HepG2 (cell line): Measurements from ENCODE around the gene MFSD6. TPM values are rescaled to one million over a fixed set of nuclear protein-coding genes. Genes with fewer than 3 reads are reported as not detected.

Experiments used
- BATF2 ChIP-seq: sonication (generic); formaldehyde crosslinking; IDR thresholded peaks from 2 replicates; pipeline ENCODE4 v1.8.0; 2022; ENCODE audit warnings: mild to moderate bottlenecking, missing genetic modification reagents, moderate library complexity
- DMAP1 ChIP-seq: IDR thresholded peaks from 2 replicates; pipeline ENCODE4 v1.6.1; 2016
- EHMT2 ChIP-seq: fragments of 200-600 bp; sonication (generic); IDR thresholded peaks from 2 replicates; pipeline ENCODE4 v1.7.0; 2017; ENCODE audit warnings: antibody characterized with exemption, low read depth, low read length, borderline replicate concordance
- GABPA ChIP-seq, 2 experiments: IDR thresholded peaks; 2 replicates each; pipeline ENCODE4 v1.6.1; 2011 to 2016; ENCODE audit warnings: low read depth in 2 of 2, low read length in 1 of 2, missing biosample characterization in 1 of 2, missing genetic modification characterization in 1 of 2
- JUNB ChIP-seq: sonication (generic); formaldehyde crosslinking; IDR thresholded peaks from 2 replicates; pipeline ENCODE4 v1.8.0; 2022; ENCODE audit warnings: missing genetic modification reagents, mild to moderate bottlenecking, borderline replicate concordance
- KDM5A ChIP-seq: fragments of 200-600 bp; sonication (generic); IDR thresholded peaks from 2 replicates; pipeline ENCODE4 v1.7.0; 2018; ENCODE audit warnings: antibody characterized with exemption, mild to moderate bottlenecking, low read length, borderline replicate concordance
- MXD3 ChIP-seq: IDR thresholded peaks from 2 replicates; pipeline ENCODE4 v1.6.1; 2016; ENCODE audit warnings: mild to moderate bottlenecking, missing biosample characterization, missing genetic modification reagents
- NFRKB ChIP-seq: fragments of 450-650 bp; IDR thresholded peaks from 2 replicates; pipeline ENCODE4 v1.6.1; 2017
- PREB ChIP-seq: sonication (generic); formaldehyde crosslinking; IDR thresholded peaks from 2 replicates; pipeline ENCODE4 v1.4.0; 2020; ENCODE audit warnings: missing genetic modification reagents
- REL ChIP-seq: sonication (generic); formaldehyde crosslinking; conservative IDR thresholded peaks from 2 replicates; pipeline ENCODE4 v1.8.0; 2022; ENCODE audit warnings: mild to moderate bottlenecking, missing genetic modification reagents, moderate library complexity
- SAP130 ChIP-seq: IDR thresholded peaks from 2 replicates; pipeline ENCODE4 v1.6.1; 2016; ENCODE audit warnings: low read depth
- ZNF10 ChIP-seq: sonication (generic); formaldehyde crosslinking; IDR thresholded peaks from 2 replicates; pipeline ENCODE4 v1.4.0; 2020; ENCODE audit warnings: mild to moderate bottlenecking, low read depth, missing genetic modification reagents, borderline replicate concordance
- ZNF232 ChIP-seq: sonication (generic); formaldehyde crosslinking; IDR thresholded peaks from 2 replicates; pipeline ENCODE4 v1.4.0; 2020; ENCODE audit warnings: missing genetic modification reagents, borderline replicate concordance
- ZNF441 ChIP-seq: sonication (generic); formaldehyde crosslinking; IDR thresholded peaks from 2 replicates; pipeline ENCODE4 v1.7.0; 2021; ENCODE audit warnings: missing genetic modification reagents, borderline replicate concordance
- ZNF552 ChIP-seq: sonication (generic); formaldehyde crosslinking; IDR thresholded peaks from 2 replicates; pipeline ENCODE4 v1.9.0; 2022; ENCODE audit warnings: missing genetic modification reagents, mild to moderate bottlenecking, borderline replicate concordance
- ZNF724P ChIP-seq: sonication (generic); formaldehyde crosslinking; IDR thresholded peaks from 2 replicates; pipeline ENCODE4 v1.8.0; 2022; ENCODE audit warnings: missing genetic modification reagents, borderline replicate concordance
- ZNF746 ChIP-seq: sonication (generic); formaldehyde crosslinking; IDR thresholded peaks from 2 replicates; pipeline ENCODE4 v1.8.0; 2022; ENCODE audit warnings: mild to moderate bottlenecking, missing genetic modification reagents
- ZNF83 ChIP-seq: sonication (generic); formaldehyde crosslinking; IDR thresholded peaks from 2 replicates; pipeline ENCODE4 v1.4.0; 2020; ENCODE audit warnings: missing genetic modification reagents, mild to moderate bottlenecking, borderline replicate concordance
- ZNF878 ChIP-seq: sonication (generic); formaldehyde crosslinking; IDR thresholded peaks from 2 replicates; pipeline ENCODE4 v1.8.1; 2023; ENCODE audit warnings: mild to moderate bottlenecking, missing genetic modification reagents, moderate library complexity
- polyA plus RNA-seq, 8 experiments: library from polyadenylated mRNA; depleted of rRNA in 3 of 8; stranded (reverse) in 7 of 8; unstranded in 1 of 8; fragments of >200 nt; fragmentation: Illumina TruSeq in 4 of 8; extraction: Trizol in 4 of 8; gene quantifications; 2 replicates each; pipeline versions ENCODE4 v1.2.1 to v1.2.3, GENCODE V29; 2011 to 2016; ENCODE audit warnings: low read depth in 4 of 8, missing spikeins in 1 of 8, mixed read lengths in 1 of 8; ENCODE audit not compliant: insufficient read depth in 1 of 8
- total RNA-seq, 5 experiments: library from RNA; depleted of rRNA; stranded (reverse); fragments of >200 nt; fragmentation: Illumina TruSeq; extraction: Trizol; gene quantifications; 2 replicates each; pipeline ENCODE4 v1.2.3, GENCODE V29; 2016; ENCODE audit warnings: low read depth in 1 of 5
- TF ChIP-seq, protein P1 (sequence below), 2 experiments: sonication (generic) in 1 of 2; formaldehyde crosslinking in 1 of 2; IDR thresholded peaks; 2 replicates each; pipeline versions ENCODE4 v1.6.1 to v1.9.0; 2014 to 2022; ENCODE audit warnings: antibody characterized with exemption in 1 of 2, borderline replicate concordance in 1 of 2, inconsistent platforms in 1 of 2, low read depth in 1 of 2, missing genetic modification reagents in 1 of 2
- TF ChIP-seq, protein P2 (sequence below): sonication (generic); formaldehyde crosslinking; IDR thresholded peaks from 2 replicates; pipeline ENCODE4 v1.8.0; 2022; ENCODE audit warnings: missing genetic modification reagents, low read depth, mild to moderate bottlenecking, borderline replicate concordance

MFSD6 gene
- total and polyA plus RNA-seq, 2 of the 13 experiments (the other 11 are each of a cell fraction or from before 2014, with no cell fraction given), result 0.92 to 1.4 TPM

GRCh38 chr2:190533968-190534309 is 125.8 kb downstream of the MFSD6 start (continued):
- TF ChIP-seq ZNF746 (CRISPR knock-in tag), result peak; percentile 12; the same call in 1 of the 2 replicates
- TF ChIP-seq EHMT2, result no peak
- no peak for TF ChIP-seq MXD3 (CRISPR knock-in tag)
- no peak for TF ChIP-seq ZNF441 (CRISPR knock-in tag)
- no peak for TF ChIP-seq PREB (CRISPR knock-in tag)
- TF ChIP-seq GABPA (IDR thresholded peaks at IDR 0.05; ENCODE audit: low read depth, low read length), result no peak
- 0 out of 2 replicates have a peak, but pooled peaks have one; percentile 45 for TF ChIP-seq GABPA (CRISPR knock-in tag; IDR thresholded peaks at IDR 0.05; ENCODE audit: low read depth)
- no peak for TF ChIP-seq REL (CRISPR knock-in tag)
- no peak for TF ChIP-seq KDM5A
- TF ChIP-seq NFRKB, result no peak
- TF ChIP-seq, protein P1, sequence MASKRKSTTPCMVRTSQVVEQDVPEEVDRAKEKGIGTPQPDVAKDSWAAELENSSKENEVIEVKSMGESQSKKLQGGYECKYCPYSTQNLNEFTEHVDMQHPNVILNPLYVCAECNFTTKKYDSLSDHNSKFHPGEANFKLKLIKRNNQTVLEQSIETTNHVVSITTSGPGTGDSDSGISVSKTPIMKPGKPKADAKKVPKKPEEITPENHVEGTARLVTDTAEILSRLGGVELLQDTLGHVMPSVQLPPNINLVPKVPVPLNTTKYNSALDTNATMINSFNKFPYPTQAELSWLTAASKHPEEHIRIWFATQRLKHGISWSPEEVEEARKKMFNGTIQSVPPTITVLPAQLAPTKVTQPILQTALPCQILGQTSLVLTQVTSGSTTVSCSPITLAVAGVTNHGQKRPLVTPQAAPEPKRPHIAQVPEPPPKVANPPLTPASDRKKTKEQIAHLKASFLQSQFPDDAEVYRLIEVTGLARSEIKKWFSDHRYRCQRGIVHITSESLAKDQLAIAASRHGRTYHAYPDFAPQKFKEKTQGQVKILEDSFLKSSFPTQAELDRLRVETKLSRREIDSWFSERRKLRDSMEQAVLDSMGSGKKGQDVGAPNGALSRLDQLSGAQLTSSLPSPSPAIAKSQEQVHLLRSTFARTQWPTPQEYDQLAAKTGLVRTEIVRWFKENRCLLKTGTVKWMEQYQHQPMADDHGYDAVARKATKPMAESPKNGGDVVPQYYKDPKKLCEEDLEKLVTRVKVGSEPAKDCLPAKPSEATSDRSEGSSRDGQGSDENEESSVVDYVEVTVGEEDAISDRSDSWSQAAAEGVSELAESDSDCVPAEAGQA (IDR thresholded peaks at IDR 0.05; ENCODE audit: low read depth), result no peak; the same call in 1 of the 2 replicates
- TF ChIP-seq, protein P1 (CRISPR knock-in tag; IDR thresholded peaks at IDR 0.05; ENCODE audit: borderline replicate concordance), result no peak
- TF ChIP-seq ZNF83 (CRISPR knock-in tag), result no peak
- no peak for TF ChIP-seq ZNF10 (CRISPR knock-in tag)
- TF ChIP-seq, protein P2, sequence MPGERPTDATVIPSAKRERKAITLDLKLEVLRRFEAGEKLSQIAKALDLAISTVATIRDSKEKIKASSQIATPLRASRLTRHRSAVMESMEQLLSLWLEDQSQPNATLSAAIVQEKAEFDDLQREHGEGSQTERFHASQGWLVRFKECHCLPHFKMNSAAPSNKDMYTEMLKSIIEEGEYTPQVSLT (CRISPR knock-in tag), result no peak
- TF ChIP-seq ZNF878 (CRISPR knock-in tag), result no peak
- no peak for TF ChIP-seq ZNF724P (CRISPR knock-in tag)
- TF ChIP-seq ZNF232 (CRISPR knock-in tag), result no peak
- TF ChIP-seq JUNB (CRISPR knock-in tag), result no peak
- TF ChIP-seq ZNF552, result no peak
- TF ChIP-seq BATF2 (CRISPR knock-in tag), result no peak
- no peak; the same call in 1 of the 2 replicates for TF ChIP-seq SAP130 (CRISPR knock-in tag)
- TF ChIP-seq DMAP1 (CRISPR knock-in tag), result no peak
